ENCODE measurements around the gene DPP6. TPM values are rescaled to one million over a fixed set of nuclear protein-coding genes. Genes with fewer than 3 reads are reported as not detected.

DPP6 gene
- total RNA-seq, 4 donors from 2014 or later = 0.94 to 1.9 TPM; not detected in 2

GRCh38 chr7:154388999-154389398, 336.8 kb downstream of the DPP6 start:
- in situ Hi-C loops (cut with MboI; ENCODE audit: low sequenced_read_pairs in 4 of 4) = no loop called here
- TF ChIP-seq CTCF (IDR thresholded peaks at IDR 0.05 in 4 of 5, conservative IDR thresholded peaks at IDR 0.05 in 1 of 5) (no peak), POLR2A (IDR thresholded peaks at IDR 0.05) (no peak)

GRCh38 chr7:154390961-154391360, 338.8 kb downstream of the DPP6 start:
- Histone ChIP-seq H3K4me3 (no peak overlapping the region), H3K36me3 (no peaks in the 10 kb centered on the region), H3K9me3 (no peaks in the 10 kb centered on the region), H3K4me1 (no peaks in the 10 kb centered on the region), H3K27me3 (no peaks in the 10 kb centered on the region), H3K27ac (no peak overlapping the region)
- intact Hi-C loops (cut with DNase I; ENCODE audit: low total_unique reads) = no loop called here
- in situ Hi-C loops (cut with MboI; ENCODE audit: low sequenced_read_pairs in 4 of 4) = no loop called here
- no peak for TF ChIP-seq CTCF (IDR thresholded peaks at IDR 0.05 in 4 of 5, conservative IDR thresholded peaks at IDR 0.05 in 1 of 5)
- no peak for TF ChIP-seq POLR2A (IDR thresholded peaks at IDR 0.05)
- no peak for DNase-seq
- ATAC-seq = no peak

More at GRCh38 chr7:154388999-154389398, 336.8 kb downstream of the DPP6 start:
- Histone ChIP-seq H3K27me3 (no peaks in the 10 kb centered on the region), H3K27ac (no peak overlapping the region), H3K4me3 (no peak overlapping the region), H3K36me3 (no peaks in the 10 kb centered on the region), H3K4me1 (no peaks in the 10 kb centered on the region), H3K9me3 (no peaks in the 10 kb centered on the region)
- ATAC-seq (no peak), DNase-seq (no peak)
- intact Hi-C loops (cut with DNase I; ENCODE audit: low total_unique reads) = no loop called here

DNA sequence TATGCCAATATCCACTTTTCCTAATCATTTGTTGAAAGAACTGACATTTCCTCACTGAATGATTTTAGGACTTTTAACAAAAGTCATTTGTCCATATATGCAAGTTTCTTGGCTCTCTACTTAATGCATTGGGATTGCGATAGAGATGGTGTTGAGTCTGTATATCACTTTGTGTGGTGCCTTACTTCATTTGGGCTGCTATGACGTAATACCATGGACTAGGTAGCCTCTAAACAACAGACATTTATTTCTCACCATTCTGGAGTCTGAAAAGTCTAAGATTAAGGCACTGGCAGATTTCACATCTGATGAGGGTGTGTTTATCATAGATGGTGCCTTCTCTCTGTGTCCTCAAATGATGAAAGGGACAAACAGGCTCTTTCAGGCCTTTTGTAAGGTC, 342.6 kb downstream of the DPP6 start:
- intact Hi-C loops (cut with DNase I; ENCODE audit: low total_unique reads) (no loop called here), in situ Hi-C loops (cut with MboI; ENCODE audit: low sequenced_read_pairs in 4 of 4) (no loop called here)
- H3K4me1 ChIP-seq = no peaks in the 10 kb centered on the region
- no peaks in the 10 kb centered on the region for H3K9me3 ChIP-seq
- ATAC-seq (no peak), DNase-seq (no peak)
- TF ChIP-seq POLR2A (IDR thresholded peaks at IDR 0.05) = no peak
- no peak for TF ChIP-seq CTCF (IDR thresholded peaks at IDR 0.05 in 4 of 5, conservative IDR thresholded peaks at IDR 0.05 in 1 of 5)
- no peak overlapping the region for H3K4me3 ChIP-seq
- no peak overlapping the region for H3K27ac ChIP-seq
- no peaks in the 10 kb centered on the region for H3K36me3 ChIP-seq
- H3K27me3 ChIP-seq = no peaks in the 10 kb centered on the region

DNA sequence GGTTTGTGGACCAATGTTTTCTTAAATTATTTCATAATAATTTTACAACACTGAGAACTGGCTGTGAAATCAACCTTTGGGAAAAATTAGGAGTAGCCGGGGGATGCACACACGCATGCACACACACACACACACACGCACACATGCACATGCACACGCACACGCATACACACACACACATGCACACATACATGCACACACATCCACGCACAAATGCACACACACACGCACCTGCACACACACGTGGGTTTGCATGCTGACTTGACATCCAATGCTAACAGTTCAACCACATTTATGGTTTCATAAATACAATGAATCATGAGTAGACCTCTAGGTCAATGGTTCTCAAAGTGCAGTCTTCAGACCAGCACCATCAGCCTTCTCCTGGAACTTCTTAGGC, 354.1 kb downstream of the DPP6 start:
- intact Hi-C loops (cut with DNase I; ENCODE audit: low total_unique reads) = no loop called here
- in situ Hi-C loops (cut with MboI; ENCODE audit: low sequenced_read_pairs in 4 of 4) = no loop called here

More for the DNA sequence above, 354.1 kb downstream of the DPP6 start:
- no peaks in the 10 kb centered on the region for H3K36me3 ChIP-seq
- no peak for ATAC-seq
- no peak overlapping the region for H3K27ac ChIP-seq
- no peaks in the 10 kb centered on the region for H3K4me1 ChIP-seq
- TF ChIP-seq POLR2A (IDR thresholded peaks at IDR 0.05) (no peak), CTCF (IDR thresholded peaks at IDR 0.05 in 4 of 5, conservative IDR thresholded peaks at IDR 0.05 in 1 of 5) (no peak)
- no peaks in the 10 kb centered on the region for H3K9me3 ChIP-seq
- no peaks in the 10 kb centered on the region for H3K27me3 ChIP-seq
- DNase-seq = no peak
- no peak overlapping the region for H3K4me3 ChIP-seq
